HG03159 (cell line): ENCODE results near the gene KDSR.
"Not testable (repeated sequence)": the region's sequence is repeated elsewhere in the genome, so short reads cannot be mapped to it uniquely, and the experiment has no call there.

Source experiments
- ATAC-seq: cut with Tn5 transposase; IDR thresholded peaks from one replicate; pipeline ENCODE4 v1.9.1; 2021; ENCODE audit warnings: mild to moderate bottlenecking, moderate library complexity; ENCODE audit not compliant: unreplicated experiment

Gene KDSR

GRCh38 chr18:63366213-63367052, 573 bp downstream of the KDSR start:
- peak; percentile 27 for ATAC-seq

- no peak for ATAC-seq
These were observed 1.2 kb downstream of the KDSR start for GRCh38 chr18:63365876-63366212.

- ATAC-seq, result no peak
These were observed 3.1 kb downstream of the KDSR start for GRCh38 chr18:63363951-63364350.

- not testable (repeated sequence) for ATAC-seq
These were observed 3.6 kb downstream of the KDSR start for GRCh38 chr18:63363420-63363819.

GRCh38 chr18:63356272-63356896, 10.6 kb downstream of the KDSR start:
- ATAC-seq, result no peak

GRCh38 chr18:63350230-63350629, 16.8 kb downstream of the KDSR start:
- ATAC-seq, result no peak

- no peak for ATAC-seq
These were observed 18.4 kb downstream of the KDSR start for GRCh38 chr18:63348508-63349136.

- ATAC-seq, result no peak
These were observed 20.4 kb downstream of the KDSR start for GRCh38 chr18:63346480-63347183.

GRCh38 chr18:63346031-63346430, 21.0 kb downstream of the KDSR start:
- ATAC-seq, result no peak

- no peak for ATAC-seq
These were observed 22.1 kb downstream of the KDSR start for GRCh38 chr18:63344918-63345317.

- ATAC-seq, result no peak
These were observed 22.7 kb downstream of the KDSR start for GRCh38 chr18:63344263-63344662.

- ATAC-seq, result no peak
These were observed 24.8 kb downstream of the KDSR start for GRCh38 chr18:63342206-63342605.

- no peak for ATAC-seq
These were observed 27.0 kb downstream of the KDSR start for GRCh38 chr18:63339920-63340484.

- ATAC-seq, result no peak
These were observed 30.5 kb downstream of the KDSR start for GRCh38 chr18:63336366-63337099.

GRCh38 chr18:63331105-63331504, 35.9 kb downstream of the KDSR start:
- no peak for ATAC-seq

- ATAC-seq, result no peak
These were observed 37.4 kb downstream of the KDSR start for GRCh38 chr18:63329431-63330145.

- ATAC-seq, result no peak
These were observed 41.0 kb downstream of the KDSR start for GRCh38 chr18:63326011-63326410.

GRCh38 chr18:63325086-63325686, 41.8 kb downstream of the KDSR start:
- ATAC-seq, result no peak

- ATAC-seq, result no peak
These were observed 43.9 kb downstream of the KDSR start for GRCh38 chr18:63322908-63323634.
